HUDEP-2 (cell line): Measurements from ENCODE around the gene NIFK.
A peak's percentile ranks its signal among the peaks of the same experiment; 100 is the strongest.
"Not testable (repeated sequence)": the region's sequence is repeated elsewhere in the genome, so short reads cannot be mapped to it uniquely, and the experiment has no call there.

Experiments
- DNase-seq, 76 experiments: peaks; one replicate each; lab custom pipeline; 2025; ENCODE audit not compliant: unreplicated experiment in 76 of 76; lab: John Stamatoyannopoulos, UW

NIFK gene

GRCh38 chr2:121735518-121736074 is 1.1 kb downstream of the NIFK start:
- peak in 11 of 76 experiments; percentile 2 to 33 (median 24) for DNase-seq

- DNase-seq = not testable (repeated sequence)
Observed at GRCh38 chr2:121734544-121734943, 2.1 kb downstream of the NIFK start.

GRCh38 chr2:121731366-121731765 is 5.3 kb downstream of the NIFK start:
- DNase-seq = no peak

- no peak for DNase-seq
Observed at GRCh38 chr2:121727950-121728349, 8.7 kb downstream of the NIFK start.

- DNase-seq = no peak
Observed at GRCh38 chr2:121727332-121727731, 9.3 kb downstream of the NIFK start.

GRCh38 chr2:121723316-121723715 is 13.4 kb downstream of the NIFK start:
- no peak for DNase-seq

GRCh38 chr2:121722479-121722878 is 14.2 kb downstream of the NIFK start:
- no peak for DNase-seq

GRCh38 chr2:121721926-121722325 is 14.7 kb downstream of the NIFK start:
- no peak for DNase-seq

GRCh38 chr2:121717529-121717928 is 19.1 kb downstream of the NIFK start:
- no peak for DNase-seq

- no peak for DNase-seq
Observed at GRCh38 chr2:121716126-121716525, 20.5 kb downstream of the NIFK start.

- DNase-seq = not testable (repeated sequence)
Observed at GRCh38 chr2:121711481-121711880, 25.2 kb downstream of the NIFK start.

- no peak for DNase-seq
Observed at GRCh38 chr2:121710470-121711170, 26.1 kb downstream of the NIFK start.

- no peak for DNase-seq
Observed at GRCh38 chr2:121709776-121710469, 26.8 kb downstream of the NIFK start.

- DNase-seq = no peak
Observed at GRCh38 chr2:121707920-121708361, 28.7 kb downstream of the NIFK start.

- no peak for DNase-seq
Observed at GRCh38 chr2:121707344-121707919, 29.2 kb downstream of the NIFK start.

GRCh38 chr2:121705958-121706357 is 30.7 kb downstream of the NIFK start:
- DNase-seq = no peak

- DNase-seq = no peak
Observed at GRCh38 chr2:121705390-121705789, 31.3 kb downstream of the NIFK start.

GRCh38 chr2:121701761-121702160 is 34.9 kb downstream of the NIFK start:
- peak in 24 of 76 experiments; percentile 4 to 65 (median 18) for DNase-seq

GRCh38 chr2:121699421-121700333 is 37.0 kb downstream of the NIFK start:
- peak in 9 of 76 experiments; percentile 1 to 18 (median 5) for DNase-seq

- no peak for DNase-seq
Observed at GRCh38 chr2:121698318-121698930, 38.3 kb downstream of the NIFK start.
